ENCODE data around the gene SLC49A4. TPM values are rescaled to one million over a fixed set of nuclear protein-coding genes. Genes with fewer than 3 reads are reported as not detected.

The SLC49A4 gene
- polyA plus RNA-seq, 1 of the 3 experiments (the other 2 are of a cell fraction) = 6.4 TPM

DNA sequence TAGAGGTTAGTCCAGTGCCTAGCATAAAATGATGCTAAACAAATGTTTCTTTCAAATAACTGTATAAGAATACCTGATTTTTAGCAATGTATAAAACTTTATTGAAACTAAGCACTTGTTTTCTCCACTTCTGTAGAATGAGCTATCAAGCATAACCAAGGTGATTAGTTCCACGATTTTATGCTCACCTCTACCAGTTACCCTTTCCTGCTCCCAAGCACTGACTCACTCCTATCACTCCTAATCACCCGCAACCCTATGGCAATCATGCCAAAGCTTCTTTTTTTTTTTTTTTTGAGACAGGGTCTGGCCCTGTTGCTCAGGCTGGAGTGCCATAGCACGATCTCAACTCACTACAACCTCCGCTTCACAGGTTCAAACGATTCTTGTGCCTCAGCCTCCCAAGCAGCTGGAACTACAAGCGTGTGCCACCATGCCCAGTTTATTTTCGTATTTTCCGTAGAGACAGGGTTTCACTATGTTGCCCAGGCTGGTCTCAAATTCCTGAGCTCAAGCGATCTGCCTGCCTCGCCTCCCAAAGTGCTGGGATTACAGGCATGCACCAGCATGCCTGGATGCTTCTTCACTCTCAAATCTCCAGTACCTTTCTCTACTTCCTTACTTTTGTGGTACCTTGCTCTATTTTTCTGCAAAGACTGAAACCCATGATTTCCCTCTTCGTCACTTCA lies 5.1 kb upstream of the SLC49A4 start (continued):
- TF ChIP-seq REST (IDR thresholded peaks at IDR 0.05; ENCODE audit: low read depth, low read length) (no peak), SIN3A (IDR thresholded peaks at IDR 0.05; ENCODE audit: borderline replicate concordance, low read depth, low read length) (no peak), RXRA (IDR thresholded peaks at IDR 0.05; ENCODE audit: borderline replicate concordance, low read depth) (no peak), MXI1 (IDR thresholded peaks at IDR 0.05; ENCODE audit: low read depth, low read length) (no peak), FOXJ3 (CRISPR knock-in tag; IDR thresholded peaks at IDR 0.05) (no peak)

DNA sequence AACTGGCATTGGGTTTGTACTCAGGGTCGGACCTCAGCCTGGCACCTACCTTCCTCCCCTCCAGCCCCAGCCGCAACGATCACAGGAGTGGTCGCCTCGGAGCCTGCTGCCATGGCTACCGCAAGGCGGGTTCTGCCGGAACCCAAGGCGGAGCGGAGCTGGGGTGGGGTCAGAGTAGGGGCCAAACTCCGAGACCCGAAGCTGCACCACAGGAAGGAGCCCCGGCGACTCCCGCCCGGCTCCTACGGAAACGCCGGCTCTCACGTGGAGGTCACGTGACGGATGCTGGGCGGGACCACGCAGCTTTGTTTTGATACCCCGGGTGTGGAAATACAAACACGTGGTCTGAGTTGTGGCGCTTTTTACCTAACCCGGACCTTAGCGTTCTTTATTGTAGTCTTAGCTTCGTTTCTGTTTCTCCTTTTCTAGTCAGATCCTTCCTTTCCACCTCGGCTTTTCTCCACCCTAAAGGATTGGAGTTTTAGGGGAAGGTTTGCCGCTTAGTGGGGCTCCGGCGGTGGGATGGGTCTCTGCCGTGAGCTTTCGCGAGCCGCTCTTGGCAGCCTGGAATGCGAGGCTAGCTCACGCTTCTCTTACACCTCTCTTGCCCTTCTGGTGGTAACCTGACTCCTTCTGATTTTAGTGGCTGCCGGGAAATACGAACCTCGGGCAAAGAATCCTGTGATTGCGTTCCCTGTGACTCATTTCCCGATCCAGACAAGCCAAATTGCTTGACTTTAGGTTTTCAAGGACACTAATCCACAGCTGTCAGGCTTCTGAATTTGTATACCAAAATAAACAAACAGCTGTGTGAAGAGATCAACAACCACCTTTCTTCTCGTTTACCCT lies 1.1 kb upstream of the SLC49A4 start, which contains the start of gene HSPBAP1:
Gene HSPBAP1, minus strand, starts transcription at position 264 of the 849 bp plus-strand sequence. Its CDS starts 151 bp downstream, at position 113.
- Histone ChIP-seq H3K27ac (ENCODE audit: low read depth in 2 of 2, low read length in 1 of 2) (peak within 1 kb of the TSS; percentile 73 to 92), H3K36me3 (replicated peaks in 1 of 2; ENCODE audit: control insufficient read depth in 1 of 2, insufficient read depth in 2 of 2, low read length in 1 of 2) (no peaks in the 10 kb centered on the region), H3K27me3 (ENCODE audit: insufficient read depth) (no peaks in the 10 kb centered on the region), H3K4me1 (ENCODE audit: control insufficient read depth in 1 of 2, insufficient read depth in 2 of 2, low read depth in 1 of 2, low read length in 1 of 2) (peaks cover 0 to 11% of the 10 kb centered on the region in 2 experiments; a peak in 3 of 4 replicates), H3K4me2 (peak within 1 kb of the TSS; percentile 93), H3F3A (replicated peaks; ENCODE audit: insufficient read depth) (peaks cover 12% of the 10 kb centered on the region), H3K4me3 (ENCODE audit: low read depth in 2 of 2, low read length in 1 of 2) (peak within 1 kb of the TSS; percentile 89 to 97), H3K9me3 (no peaks in the 10 kb centered on the region), H2AFZ (ENCODE audit: low read depth) (peak within 1 kb of the TSS; percentile 99), H3K9ac (peak within 1 kb of the TSS; percentile 73), H3K9me2 (no peaks in the 10 kb centered on the region), H4K20me1 (ENCODE audit: insufficient read depth) (no peaks in the 10 kb centered on the region), H3K79me2 (ENCODE audit: insufficient read depth) (peaks cover 36% of the 10 kb centered on the region)
- POLR2A ChIA-PET = interaction anchor here (0.6 to 0.8 kb wide), 3 partner anchors 30 to 378 kb away, joined by 3 read pairs; partner anchors contain the start of gene WDR5B
- peak; percentile 92 for DNase-seq
- CTCF ChIA-PET = interaction anchor here (1.0 to 1.2 kb wide), 2 partner anchors 39 to 232 kb away, joined by 3 to 6 read pairs; no protein-coding TSS in a partner anchor
- WGBS (ENCODE audit: low lambda C conversion rate) = under 1% methylated on average over 29 of the region's 46 CpGs
- TF ChIP-seq, protein P1, sequence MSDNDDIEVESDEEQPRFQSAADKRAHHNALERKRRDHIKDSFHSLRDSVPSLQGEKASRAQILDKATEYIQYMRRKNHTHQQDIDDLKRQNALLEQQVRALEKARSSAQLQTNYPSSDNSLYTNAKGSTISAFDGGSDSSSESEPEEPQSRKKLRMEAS (IDR thresholded peaks at IDR 0.05; ENCODE audit: low read depth) = peak; percentile 100
- TF ChIP-seq RCOR1 (IDR thresholded peaks at IDR 0.05; ENCODE audit: low read length) (0 out of 2 replicates have a peak, but pooled peaks have one; percentile 12), FOSL2 (IDR thresholded peaks at IDR 0.05; ENCODE audit: borderline replicate concordance, low read depth) (peak; percentile 66; the same call in 1 of the 2 replicates), SIN3A (IDR thresholded peaks at IDR 0.05; ENCODE audit: borderline replicate concordance, low read depth, low read length) (peak; percentile 80), REST (IDR thresholded peaks at IDR 0.05; ENCODE audit: low read depth, low read length) (peak; percentile 9; the same call in 1 of the 2 replicates), POLR2AphosphoS5 (IDR thresholded peaks at IDR 0.05; ENCODE audit: low read depth, low read length) (peak; percentile 50; the same call in 1 of the 2 replicates), JUND (IDR thresholded peaks at IDR 0.05) (0 out of 2 replicates have a peak, but pooled peaks have one; percentile 20)
- TF ChIP-seq, protein P2, sequence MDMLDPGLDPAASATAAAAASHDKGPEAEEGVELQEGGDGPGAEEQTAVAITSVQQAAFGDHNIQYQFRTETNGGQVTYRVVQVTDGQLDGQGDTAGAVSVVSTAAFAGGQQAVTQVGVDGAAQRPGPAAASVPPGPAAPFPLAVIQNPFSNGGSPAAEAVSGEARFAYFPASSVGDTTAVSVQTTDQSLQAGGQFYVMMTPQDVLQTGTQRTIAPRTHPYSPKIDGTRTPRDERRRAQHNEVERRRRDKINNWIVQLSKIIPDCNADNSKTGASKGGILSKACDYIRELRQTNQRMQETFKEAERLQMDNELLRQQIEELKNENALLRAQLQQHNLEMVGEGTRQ (IDR thresholded peaks at IDR 0.05; ENCODE audit: borderline replicate concordance, low read depth, low read length) = peak; percentile 94
- TF ChIP-seq, protein P3, sequence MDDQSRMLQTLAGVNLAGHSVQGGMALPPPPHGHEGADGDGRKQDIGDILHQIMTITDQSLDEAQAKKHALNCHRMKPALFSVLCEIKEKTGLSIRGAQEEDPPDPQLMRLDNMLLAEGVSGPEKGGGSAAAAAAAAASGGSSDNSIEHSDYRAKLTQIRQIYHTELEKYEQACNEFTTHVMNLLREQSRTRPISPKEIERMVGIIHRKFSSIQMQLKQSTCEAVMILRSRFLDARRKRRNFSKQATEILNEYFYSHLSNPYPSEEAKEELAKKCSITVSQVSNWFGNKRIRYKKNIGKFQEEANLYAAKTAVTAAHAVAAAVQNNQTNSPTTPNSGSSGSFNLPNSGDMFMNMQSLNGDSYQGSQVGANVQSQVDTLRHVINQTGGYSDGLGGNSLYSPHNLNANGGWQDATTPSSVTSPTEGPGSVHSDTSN (IDR thresholded peaks at IDR 0.05) = peak; percentile 30; the same call in 1 of the 2 replicates
- TF ChIP-seq, protein P4, sequence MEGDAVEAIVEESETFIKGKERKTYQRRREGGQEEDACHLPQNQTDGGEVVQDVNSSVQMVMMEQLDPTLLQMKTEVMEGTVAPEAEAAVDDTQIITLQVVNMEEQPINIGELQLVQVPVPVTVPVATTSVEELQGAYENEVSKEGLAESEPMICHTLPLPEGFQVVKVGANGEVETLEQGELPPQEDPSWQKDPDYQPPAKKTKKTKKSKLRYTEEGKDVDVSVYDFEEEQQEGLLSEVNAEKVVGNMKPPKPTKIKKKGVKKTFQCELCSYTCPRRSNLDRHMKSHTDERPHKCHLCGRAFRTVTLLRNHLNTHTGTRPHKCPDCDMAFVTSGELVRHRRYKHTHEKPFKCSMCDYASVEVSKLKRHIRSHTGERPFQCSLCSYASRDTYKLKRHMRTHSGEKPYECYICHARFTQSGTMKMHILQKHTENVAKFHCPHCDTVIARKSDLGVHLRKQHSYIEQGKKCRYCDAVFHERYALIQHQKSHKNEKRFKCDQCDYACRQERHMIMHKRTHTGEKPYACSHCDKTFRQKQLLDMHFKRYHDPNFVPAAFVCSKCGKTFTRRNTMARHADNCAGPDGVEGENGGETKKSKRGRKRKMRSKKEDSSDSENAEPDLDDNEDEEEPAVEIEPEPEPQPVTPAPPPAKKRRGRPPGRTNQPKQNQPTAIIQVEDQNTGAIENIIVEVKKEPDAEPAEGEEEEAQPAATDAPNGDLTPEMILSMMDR (IDR thresholded peaks at IDR 0.05) = no peak

Measured in SK-N-SH (cell line).